Activated CD4-positive, alpha-beta memory T cell treated with anti-CD3 and anti-CD28 coated beads for 36 hours (primary cell): ENCODE results near the gene UNG. TPM values are rescaled to one million over a fixed set of nuclear protein-coding genes. Genes with fewer than 3 reads are reported as not detected.

Experiments
- CTCF ChIA-PET: fragments of 350-600 bp; sonication (Branson Sonifier 250); formaldehyde crosslinking; loops from one replicate; lab custom pipeline; 2021; ENCODE audit warnings: antibody characterized with exemption, inconsistent platforms; lab: Charles Lee
- POLR2A ChIA-PET: fragments of 350-600 bp; sonication (Branson Sonifier 250); formaldehyde crosslinking; loops from one replicate; lab custom pipeline; 2021; ENCODE audit warnings: antibody characterized with exemption; lab: Charles Lee
- DNase-seq: peaks from one replicate; pipeline ENCODE4 v3.0.0-alpha.2; 2020
- H3K27ac Mint-ChIP-seq: one replicate; pipeline ENCODE4 v1.8.0; 2021; ENCODE audit warnings: mixed read lengths
- H3K27me3 Mint-ChIP-seq: one replicate; pipeline ENCODE4 v1.8.0; 2021; ENCODE audit warnings: mixed read lengths
- H3K36me3 Mint-ChIP-seq: one replicate; pipeline ENCODE4 v1.8.0; 2021; ENCODE audit warnings: mixed read lengths
- H3K4me1 Mint-ChIP-seq: one replicate; pipeline ENCODE4 v1.8.0; 2021; ENCODE audit warnings: low read depth, mixed read lengths
- H3K4me3 Mint-ChIP-seq: one replicate; pipeline ENCODE4 v1.8.0; 2021; ENCODE audit warnings: mild to moderate bottlenecking, mixed read lengths
- H3K9me3 Mint-ChIP-seq: one replicate; pipeline ENCODE4 v1.8.0; 2021; ENCODE audit warnings: mixed read lengths
- intact Hi-C: fragments of 100-400 bp; cut with micrococcal nuclease; formaldehyde crosslinking; loops from one replicate; pipeline ENCODE4 v1.15.1; 2023
- total RNA-seq, 2 experiments: library from RNA; stranded (reverse); gene quantifications; one replicate each; pipeline ENCODE4 v1.2.3, GENCODE V29; 2021

UNG gene
- total RNA-seq, 2 experiments from 2014 or later: 57.9 to 61.9 TPM

GRCh38 chr12:109112720-109113465 lies 15.5 kb downstream of the UNG start:
- H3K27ac Mint-ChIP-seq: no peak overlapping the region
- no peak for DNase-seq
- H3K27me3 Mint-ChIP-seq: no peaks in the 10 kb centered on the region
- peaks cover 11% of the 10 kb centered on the region for H3K36me3 Mint-ChIP-seq
- POLR2A ChIA-PET: no interaction called here
- intact Hi-C loops: loop anchor here (5.0 kb wide), 1 partner anchor 279 kb away; no protein-coding TSS in a partner anchor
- CTCF ChIA-PET: interaction anchor here (0.6 to 4.0 kb wide), 13 partner anchors 10 to 454 kb away, joined by 3 to 49 read pairs (median 5); no protein-coding TSS in a partner anchor
- peaks cover 14% of the 10 kb centered on the region for H3K4me1 Mint-ChIP-seq
- H3K9me3 Mint-ChIP-seq: no peaks in the 10 kb centered on the region
- H3K4me3 Mint-ChIP-seq: no peak overlapping the region

DNA sequence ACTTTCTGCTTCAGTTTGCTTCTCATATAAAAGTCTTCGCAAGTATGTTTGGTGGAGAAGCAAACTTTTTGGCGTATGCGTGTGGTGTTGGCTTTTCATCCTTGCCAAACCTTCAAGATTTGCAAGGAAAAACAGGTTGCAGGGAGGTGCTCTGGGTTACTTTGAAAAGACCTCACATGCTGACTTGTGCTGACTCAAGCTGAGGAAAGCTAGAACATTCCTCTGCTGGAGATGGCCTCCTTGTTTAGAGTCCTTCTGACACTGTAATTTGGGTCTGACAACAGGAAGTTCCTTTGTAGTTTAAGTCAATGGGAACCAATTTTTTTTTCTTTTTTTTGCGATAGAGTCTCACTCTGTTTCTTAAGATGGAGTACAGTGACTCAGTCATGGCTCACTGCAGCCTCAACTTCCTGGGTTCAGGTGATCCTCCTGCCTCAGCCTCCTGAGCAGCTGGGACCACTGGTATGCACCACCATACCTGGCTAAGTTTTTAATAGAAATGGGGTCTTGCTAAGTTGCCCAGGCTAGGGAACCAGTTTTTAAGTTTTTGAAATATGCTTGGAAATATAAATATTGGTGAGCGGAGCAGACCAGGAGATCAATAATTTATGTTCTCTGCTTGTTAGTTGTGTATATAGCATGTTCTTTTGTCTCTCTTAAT lies 16.4 kb downstream of the UNG start:
- H3K4me3 Mint-ChIP-seq: no peak overlapping the region
- ChIA-PET POLR2A (no interaction called here), CTCF (interaction anchor here (0.7 to 1.1 kb wide), 2 partner anchors 280 to 857 kb away, joined by 3 read pairs; no protein-coding TSS in a partner anchor)
- H3K27me3 Mint-ChIP-seq: no peaks in the 10 kb centered on the region
- intact Hi-C loops: loop anchor here (5.0 kb wide), 1 partner anchor 279 kb away; no protein-coding TSS in a partner anchor
- H3K9me3 Mint-ChIP-seq: no peaks in the 10 kb centered on the region
- peaks cover 8% of the 10 kb centered on the region for H3K36me3 Mint-ChIP-seq
- DNase-seq: no peak
- H3K27ac Mint-ChIP-seq: no peak overlapping the region
- H3K4me1 Mint-ChIP-seq: peaks cover 14% of the 10 kb centered on the region

GRCh38 chr12:109114644-109115043 lies 17.2 kb downstream of the UNG start:
- no peak overlapping the region for H3K4me3 Mint-ChIP-seq
- H3K36me3 Mint-ChIP-seq: peaks cover 5% of the 10 kb centered on the region
- H3K9me3 Mint-ChIP-seq: no peaks in the 10 kb centered on the region
- intact Hi-C loops: loop anchor here (5.0 kb wide), 1 partner anchor 278 kb away; no protein-coding TSS in a partner anchor
- peaks cover 14% of the 10 kb centered on the region for H3K4me1 Mint-ChIP-seq
- H3K27me3 Mint-ChIP-seq: no peaks in the 10 kb centered on the region
- H3K27ac Mint-ChIP-seq: no peak overlapping the region
- CTCF ChIA-PET: interaction anchor here (1.1 to 1.8 kb wide), 2 partner anchors 149 to 280 kb away, joined by 3 to 5 read pairs; no protein-coding TSS in a partner anchor
- DNase-seq: no peak
- POLR2A ChIA-PET: no interaction called here

DNA sequence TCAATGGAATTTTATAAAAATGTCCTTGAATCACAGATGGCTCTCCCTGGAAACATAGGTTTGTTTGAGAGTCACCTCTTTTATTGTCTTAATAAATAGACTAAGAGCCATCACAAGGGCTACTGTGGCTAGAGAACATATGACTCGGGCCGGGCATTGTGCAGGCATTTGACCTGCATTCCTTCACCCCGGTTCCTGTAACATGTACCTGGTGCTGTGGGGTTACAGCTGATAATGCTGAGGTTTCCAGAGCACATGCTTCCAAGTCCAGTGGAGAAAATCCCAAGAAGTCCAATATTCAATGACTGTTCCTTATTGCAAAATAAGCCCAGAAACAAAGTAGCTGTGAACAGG lies 18.0 kb downstream of the UNG start:
- ChIA-PET CTCF (interaction anchor here (1.8 kb wide), 1 partner anchor 148 kb away, joined by 5 read pairs; no protein-coding TSS in a partner anchor), POLR2A (no interaction called here)
- no peak overlapping the region for H3K4me3 Mint-ChIP-seq

GRCh38 chr12:109115758-109116610 lies 18.6 kb downstream of the UNG start, which contains the start of gene ACACB:
Gene ACACB, plus strand, starts transcription at chr12:109116587. Its CDS starts 22,819 bp downstream, at chr12:109139406.
- Mint-ChIP-seq H3K36me3 (no peaks in the 10 kb centered on the region), H3K4me3 (no peak within 1 kb of the TSS), H3K4me1 (peaks cover 13% of the 10 kb centered on the region), H3K27ac (no peak within 1 kb of the TSS), H3K27me3 (no peaks in the 10 kb centered on the region), H3K9me3 (no peaks in the 10 kb centered on the region)
- intact Hi-C loops: no loop called here
- ChIA-PET CTCF (interaction anchor here (1.1 to 1.8 kb wide), 3 partner anchors 8 to 148 kb away, joined by 4 to 5 read pairs (median 4); partner anchors contain the start of gene ALKBH2), POLR2A (no interaction called here)
- no peak for DNase-seq

More for the DNA sequence above, 18.0 kb downstream of the UNG start:
- no peaks in the 10 kb centered on the region for H3K27me3 Mint-ChIP-seq
- DNase-seq: no peak
- peaks cover 14% of the 10 kb centered on the region for H3K4me1 Mint-ChIP-seq
- intact Hi-C loops: no loop called here
- peaks cover 2% of the 10 kb centered on the region for H3K36me3 Mint-ChIP-seq
- no peak overlapping the region for H3K27ac Mint-ChIP-seq
- H3K9me3 Mint-ChIP-seq: no peaks in the 10 kb centered on the region

DNA sequence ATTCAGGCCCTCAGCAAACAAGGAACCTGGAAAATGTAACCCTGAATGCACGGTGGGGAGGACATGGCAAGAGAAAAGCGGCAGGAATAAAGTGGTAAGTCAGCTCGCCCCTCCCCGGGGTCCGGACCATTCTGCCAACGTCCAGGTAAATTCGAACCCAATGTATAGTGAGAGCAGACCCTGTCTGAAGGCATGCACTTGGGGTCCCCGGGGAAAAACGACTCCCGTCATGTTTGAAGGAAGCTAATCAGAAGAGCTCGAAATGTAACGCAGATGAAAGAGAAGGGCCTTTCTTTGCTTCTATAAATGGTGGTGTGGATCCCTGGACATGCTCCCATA lies 19.2 kb downstream of the UNG start:
- no peak for DNase-seq
- H3K36me3 Mint-ChIP-seq: no peaks in the 10 kb centered on the region
- H3K4me1 Mint-ChIP-seq: peaks cover 10% of the 10 kb centered on the region
- H3K9me3 Mint-ChIP-seq: no peaks in the 10 kb centered on the region
- intact Hi-C loops: no loop called here
- no peak overlapping the region for H3K4me3 Mint-ChIP-seq
- POLR2A ChIA-PET: no interaction called here
- H3K27ac Mint-ChIP-seq: no peak overlapping the region
- no peaks in the 10 kb centered on the region for H3K27me3 Mint-ChIP-seq
- CTCF ChIA-PET: interaction anchor here (1.1 to 1.3 kb wide), 2 partner anchors 9 to 24 kb away, joined by 4 read pairs; partner anchors contain the start of gene ALKBH2

DNA sequence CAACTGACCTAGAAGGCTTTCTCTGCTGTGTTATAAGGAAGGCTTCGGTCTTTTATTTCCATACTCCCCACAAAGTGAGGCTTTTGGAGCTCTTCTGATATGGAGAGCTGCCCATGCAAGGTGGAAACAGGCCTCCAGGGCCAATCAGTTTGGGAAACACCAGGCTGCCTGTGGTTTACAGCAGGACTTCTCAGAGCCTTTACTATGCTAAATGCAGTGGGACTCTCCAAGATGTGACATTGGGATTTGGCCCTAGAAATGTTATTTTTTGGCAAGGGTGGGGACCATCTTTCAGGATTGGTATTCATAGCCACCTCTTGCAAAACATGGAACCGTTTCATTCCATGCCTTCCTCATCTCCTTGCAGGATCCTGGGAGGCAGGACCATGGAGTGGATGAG lies 22.7 kb downstream of the UNG start:
- H3K9me3 Mint-ChIP-seq: no peaks in the 10 kb centered on the region

DNA sequence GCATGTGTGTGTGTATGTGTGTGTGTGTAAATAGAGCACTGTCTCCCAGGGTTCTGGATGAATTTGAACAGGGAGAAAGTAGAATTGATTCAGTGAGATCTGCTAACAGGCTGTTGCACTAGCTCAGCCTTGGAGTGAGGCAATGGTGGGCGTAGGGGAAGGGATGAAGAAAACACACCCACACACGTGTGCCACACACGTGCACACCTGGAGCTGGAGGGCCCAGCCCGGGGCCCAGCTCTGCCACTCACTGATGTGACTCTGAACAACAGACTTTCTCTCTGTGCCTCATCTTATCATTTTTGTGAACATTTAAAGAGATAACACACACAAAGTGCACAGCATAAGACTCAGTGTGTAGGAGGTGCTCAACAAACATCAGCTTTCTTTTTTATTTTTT lies 23.2 kb downstream of the UNG start:
- POLR2A ChIA-PET: no interaction called here
- Mint-ChIP-seq H3K27me3 (no peaks in the 10 kb centered on the region), H3K9me3 (no peaks in the 10 kb centered on the region), H3K4me3 (no peak overlapping the region), H3K36me3 (no peaks in the 10 kb centered on the region), H3K27ac (no peak overlapping the region), H3K4me1 (peaks cover 3% of the 10 kb centered on the region)
- intact Hi-C loops: no loop called here
- CTCF ChIA-PET: interaction anchor here (0.8 to 2.0 kb wide), 2 partner anchors 9 to 274 kb away, joined by 3 to 8 read pairs; no protein-coding TSS in a partner anchor
- DNase-seq: no peak

More for the DNA sequence above, 22.7 kb downstream of the UNG start:
- POLR2A ChIA-PET: no interaction called here
- Mint-ChIP-seq H3K4me1 (peaks cover 4% of the 10 kb centered on the region), H3K36me3 (no peaks in the 10 kb centered on the region), H3K27ac (no peak overlapping the region), H3K4me3 (no peak overlapping the region), H3K27me3 (no peaks in the 10 kb centered on the region)
- DNase-seq: no peak
- CTCF ChIA-PET: interaction anchor here (2.0 kb wide), 1 partner anchor 8 kb away, joined by 8 read pairs; no protein-coding TSS in a partner anchor
- intact Hi-C loops: no loop called here

DNA sequence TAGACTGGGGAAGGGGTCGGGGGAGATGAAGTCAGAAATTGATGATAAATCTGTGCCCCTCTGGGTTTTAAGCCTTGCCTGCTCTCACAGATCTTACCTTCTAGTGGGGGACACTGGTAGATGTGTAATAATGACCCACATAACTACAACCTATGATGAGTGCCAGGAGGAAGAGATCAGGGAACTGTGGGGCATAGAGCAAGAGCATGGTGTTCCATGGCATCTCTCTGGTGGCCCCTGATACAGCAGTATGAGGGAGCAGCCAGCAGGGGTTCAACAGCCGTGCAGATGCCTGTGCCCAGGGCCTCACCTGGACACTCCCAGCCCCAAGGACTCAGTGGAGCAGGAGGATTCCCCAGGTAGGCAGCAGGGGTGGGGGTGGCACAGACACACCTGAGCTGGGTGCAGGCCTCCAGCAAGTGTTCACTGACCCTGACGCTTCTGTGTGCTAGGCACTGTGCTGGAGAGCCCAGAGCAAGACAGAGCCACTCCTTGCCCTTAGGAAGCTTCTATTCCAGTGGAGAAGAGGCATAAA lies 24.0 kb downstream of the UNG start:
- DNase-seq: no peak
- Mint-ChIP-seq H3K9me3 (no peaks in the 10 kb centered on the region), H3K27me3 (no peaks in the 10 kb centered on the region), H3K4me1 (no peaks in the 10 kb centered on the region), H3K36me3 (no peaks in the 10 kb centered on the region), H3K4me3 (no peak overlapping the region), H3K27ac (no peak overlapping the region)
- ChIA-PET POLR2A (no interaction called here), CTCF (interaction anchor here (2.0 kb wide), 1 partner anchor 10 kb away, joined by 8 read pairs; no protein-coding TSS in a partner anchor)
- intact Hi-C loops: no loop called here

DNA sequence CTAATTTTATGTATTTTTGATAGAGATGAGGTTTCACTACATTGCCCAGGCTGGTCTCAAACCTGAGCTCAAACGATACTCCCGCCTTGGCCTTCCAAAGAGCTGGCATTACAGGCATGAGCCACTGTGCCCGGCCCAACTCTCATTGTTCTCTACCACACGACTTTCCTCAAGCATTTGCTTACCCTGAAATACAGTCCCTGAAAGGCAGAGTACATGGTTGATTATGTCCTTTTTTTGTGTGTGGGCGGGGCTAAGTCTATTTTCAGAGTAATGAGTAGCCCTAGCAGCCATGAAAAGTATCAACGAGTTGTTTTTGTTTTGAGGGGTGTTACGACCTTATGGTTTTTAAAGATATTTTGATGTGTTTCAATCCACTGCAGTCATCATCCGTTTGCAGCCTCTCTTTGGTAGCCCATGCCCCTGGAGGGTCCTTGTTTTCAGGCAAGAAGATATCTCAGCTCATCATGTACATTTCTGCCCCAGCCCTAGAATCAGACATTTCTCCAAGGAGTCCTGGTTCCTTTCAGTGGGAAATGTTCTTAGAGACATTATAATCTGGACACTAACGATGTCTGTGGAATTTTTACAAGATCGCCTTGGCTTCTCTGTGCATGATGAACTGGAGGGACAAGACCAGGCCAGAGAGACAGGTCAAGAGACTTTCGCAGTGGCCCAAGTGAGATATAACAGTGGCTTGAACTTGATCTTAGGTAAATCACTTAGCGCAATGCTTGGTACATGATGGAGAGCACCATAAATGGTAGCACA lies 27.7 kb downstream of the UNG start:
- no peaks in the 10 kb centered on the region for H3K27me3 Mint-ChIP-seq
- intact Hi-C loops: no loop called here
- no peak for DNase-seq
- POLR2A ChIA-PET: no interaction called here
- no peaks in the 10 kb centered on the region for H3K36me3 Mint-ChIP-seq
- H3K9me3 Mint-ChIP-seq: no peaks in the 10 kb centered on the region
- H3K4me3 Mint-ChIP-seq: no peak overlapping the region
- no peaks in the 10 kb centered on the region for H3K4me1 Mint-ChIP-seq
- no peak overlapping the region for H3K27ac Mint-ChIP-seq
- CTCF ChIA-PET: no interaction called here

GRCh38 chr12:109125791-109126190 lies 28.4 kb downstream of the UNG start:
- POLR2A ChIA-PET: no interaction called here
- no peak for DNase-seq
- intact Hi-C loops: no loop called here
- Mint-ChIP-seq H3K27ac (no peak overlapping the region), H3K4me3 (no peak overlapping the region), H3K36me3 (no peaks in the 10 kb centered on the region), H3K4me1 (no peaks in the 10 kb centered on the region), H3K27me3 (no peaks in the 10 kb centered on the region), H3K9me3 (no peaks in the 10 kb centered on the region)
- CTCF ChIA-PET: no interaction called here
